MG63 (cell line): ENCODE results near the gene PDGFD. TPM values are rescaled to one million over a fixed set of nuclear protein-coding genes. Genes with fewer than 3 reads are reported as not detected.

Source experiments
- DNase-seq: peaks from one replicate; pipeline ENCODE4 v3.0.0-alpha.2; 2020
- H3K27me3 ChIP-seq: fragments of 250-450 bp; sonication (Bioruptor Pico); 2 replicates; pipeline ENCODE4 v1.5.1; 2020; ENCODE audit warnings: mild to moderate bottlenecking, moderate library complexity
- H3K36me3 ChIP-seq: fragments of 250-450 bp; sonication (Bioruptor Pico); 2 replicates; pipeline ENCODE4 v1.5.1; 2020; ENCODE audit warnings: mild to moderate bottlenecking, moderate library complexity
- H3K4me3 ChIP-seq: fragments of 250-450 bp; sonication (Bioruptor Pico); 2 replicates; pipeline ENCODE4 v1.5.1; 2020; ENCODE audit warnings: mild to moderate bottlenecking, moderate library complexity
- H3K9me3 ChIP-seq: fragments of 250-450 bp; sonication (Bioruptor Pico); 2 replicates; pipeline ENCODE4 v1.5.1; 2020; ENCODE audit warnings: mild to moderate bottlenecking, moderate library complexity
- total RNA-seq: library from RNA; depleted of rRNA; stranded (reverse); fragments of >200 nt; shearing (Covaris generic); gene quantifications from 2 replicates; pipeline ENCODE4 v1.2.3, GENCODE V29; 2014; ENCODE audit warnings: low replicate concordance

The PDGFD gene
- total RNA-seq, 1 experiment from 2014 or later = 0.95 TPM

GRCh38 chr11:103940551-103940950, 223.4 kb downstream of the PDGFD start:
- H3K4me3 ChIP-seq = no peak overlapping the region
- no peaks in the 10 kb centered on the region for H3K36me3 ChIP-seq
- DNase-seq = no peak
- H3K9me3 ChIP-seq = no peaks in the 10 kb centered on the region
- no peaks in the 10 kb centered on the region for H3K27me3 ChIP-seq

- Histone ChIP-seq H3K27me3 (no peaks in the 10 kb centered on the region), H3K9me3 (no peaks in the 10 kb centered on the region), H3K36me3 (no peaks in the 10 kb centered on the region), H3K4me3 (no peak overlapping the region)
- no peak for DNase-seq
These were observed 224.3 kb downstream of the PDGFD start for GRCh38 chr11:103939694-103940093.

GRCh38 chr11:103936059-103936458, 227.9 kb downstream of the PDGFD start:
- Histone ChIP-seq H3K36me3 (no peaks in the 10 kb centered on the region), H3K9me3 (no peaks in the 10 kb centered on the region), H3K4me3 (no peak overlapping the region), H3K27me3 (no peaks in the 10 kb centered on the region)
- peak; percentile 71 for DNase-seq

- no peaks in the 10 kb centered on the region for H3K27me3 ChIP-seq
- DNase-seq = no peak
- no peaks in the 10 kb centered on the region for H3K9me3 ChIP-seq
- no peak overlapping the region for H3K4me3 ChIP-seq
- H3K36me3 ChIP-seq = no peaks in the 10 kb centered on the region
These were observed 228.7 kb downstream of the PDGFD start for GRCh38 chr11:103935219-103935618.

- Histone ChIP-seq H3K9me3 (no peaks in the 10 kb centered on the region), H3K36me3 (no peaks in the 10 kb centered on the region), H3K4me3 (no peak overlapping the region), H3K27me3 (no peaks in the 10 kb centered on the region)
- no peak for DNase-seq
These were observed 234.6 kb downstream of the PDGFD start for GRCh38 chr11:103929170-103929903.

- Histone ChIP-seq H3K9me3 (no peaks in the 10 kb centered on the region), H3K36me3 (no peaks in the 10 kb centered on the region), H3K27me3 (no peaks in the 10 kb centered on the region), H3K4me3 (no peak overlapping the region)
- no peak for DNase-seq
These were observed 235.2 kb downstream of the PDGFD start for GRCh38 chr11:103928802-103929161.

- Histone ChIP-seq H3K36me3 (no peaks in the 10 kb centered on the region), H3K9me3 (no peaks in the 10 kb centered on the region), H3K27me3 (no peaks in the 10 kb centered on the region), H3K4me3 (no peak overlapping the region)
- no peak for DNase-seq
These were observed 235.7 kb downstream of the PDGFD start for GRCh38 chr11:103928040-103928801.

GRCh38 chr11:103927535-103927934, 236.4 kb downstream of the PDGFD start:
- Histone ChIP-seq H3K27me3 (no peaks in the 10 kb centered on the region), H3K9me3 (no peaks in the 10 kb centered on the region), H3K4me3 (no peak overlapping the region), H3K36me3 (no peaks in the 10 kb centered on the region)
- no peak for DNase-seq

- no peaks in the 10 kb centered on the region for H3K27me3 ChIP-seq
- H3K4me3 ChIP-seq = no peak overlapping the region
- no peaks in the 10 kb centered on the region for H3K9me3 ChIP-seq
- H3K36me3 ChIP-seq = no peaks in the 10 kb centered on the region
- DNase-seq = no peak
These were observed 237.0 kb downstream of the PDGFD start for GRCh38 chr11:103926990-103927389.

- no peaks in the 10 kb centered on the region for H3K36me3 ChIP-seq
- no peak overlapping the region for H3K4me3 ChIP-seq
- no peaks in the 10 kb centered on the region for H3K9me3 ChIP-seq
- H3K27me3 ChIP-seq = no peaks in the 10 kb centered on the region
- no peak for DNase-seq
These were observed 239.6 kb downstream of the PDGFD start for GRCh38 chr11:103924166-103925013.

GRCh38 chr11:103923451-103923931, 240.5 kb downstream of the PDGFD start:
- no peak for DNase-seq
- Histone ChIP-seq H3K4me3 (no peak overlapping the region), H3K36me3 (no peaks in the 10 kb centered on the region), H3K9me3 (no peaks in the 10 kb centered on the region), H3K27me3 (no peaks in the 10 kb centered on the region)

GRCh38 chr11:103920933-103921332, 243.0 kb downstream of the PDGFD start:
- no peaks in the 10 kb centered on the region for H3K36me3 ChIP-seq
- H3K9me3 ChIP-seq = no peaks in the 10 kb centered on the region
- no peaks in the 10 kb centered on the region for H3K27me3 ChIP-seq
- no peak overlapping the region for H3K4me3 ChIP-seq
- no peak for DNase-seq

GRCh38 chr11:103920449-103920848, 243.5 kb downstream of the PDGFD start:
- Histone ChIP-seq H3K9me3 (no peaks in the 10 kb centered on the region), H3K27me3 (no peaks in the 10 kb centered on the region), H3K36me3 (no peaks in the 10 kb centered on the region), H3K4me3 (no peak overlapping the region)
- DNase-seq = no peak

- H3K9me3 ChIP-seq = no peaks in the 10 kb centered on the region
- no peaks in the 10 kb centered on the region for H3K27me3 ChIP-seq
- H3K4me3 ChIP-seq = no peak overlapping the region
- DNase-seq = no peak
- H3K36me3 ChIP-seq = no peaks in the 10 kb centered on the region
These were observed 253.2 kb downstream of the PDGFD start for GRCh38 chr11:103910721-103911120.

GRCh38 chr11:103907548-103908455, 256.1 kb downstream of the PDGFD start:
- no peak for DNase-seq
- Histone ChIP-seq H3K36me3 (no peaks in the 10 kb centered on the region), H3K9me3 (no peaks in the 10 kb centered on the region), H3K27me3 (no peaks in the 10 kb centered on the region), H3K4me3 (no peak overlapping the region)

- Histone ChIP-seq H3K36me3 (no peaks in the 10 kb centered on the region), H3K4me3 (no peak overlapping the region), H3K9me3 (no peaks in the 10 kb centered on the region), H3K27me3 (no peaks in the 10 kb centered on the region)
- no peak for DNase-seq
These were observed 256.8 kb downstream of the PDGFD start for GRCh38 chr11:103907136-103907535.
